ENCODE results near the gene WSCD1. TPM values are rescaled to one million over a fixed set of nuclear protein-coding genes. Genes with fewer than 3 reads are reported as not detected.

WSCD1 gene
- total and polyA plus RNA-seq, 2 of the 4 experiments (the other 2 are of a cell fraction) = 0.07 TPM; not detected in 1

DNA sequence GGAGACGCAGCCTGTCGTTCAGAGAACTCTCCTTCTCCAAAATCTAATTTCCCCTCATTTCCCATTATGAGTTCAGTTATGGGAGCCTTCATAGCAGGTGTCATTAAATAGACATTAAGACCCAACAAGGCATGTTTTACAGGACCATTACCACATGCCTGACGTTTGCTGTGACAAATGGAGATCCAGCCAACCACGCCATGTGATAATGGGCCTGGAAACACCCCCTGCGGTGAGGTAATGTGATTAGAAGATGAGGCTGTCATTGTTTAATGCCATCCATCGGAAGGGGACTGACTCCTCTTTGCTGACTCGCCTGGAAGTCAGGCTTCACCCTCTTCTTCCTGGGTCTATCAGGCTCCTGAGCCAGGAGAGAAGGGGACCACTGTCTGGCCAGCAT is 76.9 kb downstream of the WSCD1 start:
- H3K4me1 ChIP-seq (ENCODE audit: control insufficient read depth, insufficient read depth, low read length) = no peaks in the 10 kb centered on the region
- ATAC-seq (ENCODE audit: low read depth) = no peak
- H4K8ac ChIP-seq (ENCODE audit: low read depth in 2 of 2, low read length in 2 of 2) = no peak overlapping the region
- H3K27me3 ChIP-seq (ENCODE audit: control insufficient read depth, insufficient read depth, low read length) = no peaks in the 10 kb centered on the region
- H2BK15ac ChIP-seq (ENCODE audit: low read depth, low read length) = no peak overlapping the region
- in situ Hi-C loops (cut with MboI; ENCODE audit: low sequenced_read_pairs) (no loop called here), intact Hi-C loops (cut with micrococcal nuclease) (no loop called here), dilution Hi-C loops (cut with HindIII; ENCODE audit: low sequenced_read_pairs, unreplicated experiment) (no loop called here)
- H3K23ac ChIP-seq (ENCODE audit: low read depth, low read length) = no peak overlapping the region
- no peak overlapping the region for H2BK120ac ChIP-seq (ENCODE audit: low read depth, low read length)
- H3K56ac ChIP-seq (ENCODE audit: extremely low read depth, insufficient read depth, low read length) = no peak overlapping the region
- no peak overlapping the region for H2BK5ac ChIP-seq (ENCODE audit: low read depth, low read length, poor library complexity, severe bottlenecking)
- H3K27ac ChIP-seq (ENCODE audit: insufficient read depth, low read length) = no peak overlapping the region
- H4K5ac ChIP-seq (ENCODE audit: low read depth, low read length) = no peak overlapping the region
- no peak overlapping the region for H3K4ac ChIP-seq (ENCODE audit: low read depth, low read length)
- no peaks in the 10 kb centered on the region for H3K36me3 ChIP-seq (ENCODE audit: control insufficient read depth, insufficient read depth, low read length)
- H2BK20ac ChIP-seq (ENCODE audit: low read depth, low read length) = no peak overlapping the region
- no peak for TF ChIP-seq RCOR1 (IDR thresholded peaks at IDR 0.05; ENCODE audit: insufficient replicate concordance, low read length)
- no peak overlapping the region for H3K4me3 ChIP-seq (ENCODE audit: insufficient read depth, low read depth, low read length)
- no peaks in the 10 kb centered on the region for H3K9me1 ChIP-seq (ENCODE audit: insufficient read depth, low read length)
- POLR2A ChIA-PET (ENCODE audit: unreplicated experiment) = no interaction called here
- peaks cover 28% of the 10 kb centered on the region for H3K9me3 ChIP-seq (ENCODE audit: control insufficient read depth, insufficient read depth, low read length)
- H3K14ac ChIP-seq (replicated peaks; ENCODE audit: low read depth, low read length) = no peak overlapping the region
- H2AK9ac ChIP-seq (replicated peaks; ENCODE audit: low read depth, low read length, poor library complexity) = no peak overlapping the region
- H4K20me1 ChIP-seq (ENCODE audit: insufficient read depth, low read length) = no peaks in the 10 kb centered on the region
- H3K79me1 ChIP-seq (ENCODE audit: low read depth in 1 of 2, low read length in 2 of 2) = no peaks in the 10 kb centered on the region
- H3K4me2 ChIP-seq (ENCODE audit: low read depth, low read length) = no peak overlapping the region
- H4K91ac ChIP-seq (ENCODE audit: insufficient read depth, low read depth, low read length) = no peak overlapping the region
- BruUV-seq (replicated peaks) = no TSS peak
- no peak for DNase-seq
- no peak overlapping the region for H2AFZ ChIP-seq (replicated peaks; ENCODE audit: low read length, poor library complexity)
- no CpG with 5 or more reads among the region's 7 CpGs for WGBS, 2 experiments (ENCODE audit: extremely low coverage in 2 of 2, insufficient read length in 1 of 2)
- no peak overlapping the region for H3K9ac ChIP-seq (ENCODE audit: low read depth, low read length)
- CTCF ChIA-PET = no interaction called here
- no peak overlapping the region for H2AK5ac ChIP-seq (ENCODE audit: low read depth, low read length)
- H3K18ac ChIP-seq (ENCODE audit: low read depth, low read length) = no peak overlapping the region

Measured in IMR-90 (cell line).